IPS-NIHi7 (cell line): ENCODE results near the gene GPC6.
"Not testable (repeated sequence)": the region's sequence is repeated elsewhere in the genome, so short reads cannot be mapped to it uniquely, and the experiment has no call there.

Experiments
- DNase-seq: peaks from one replicate; pipeline ENCODE4 v3.0.0; 2012; ENCODE audit warnings: mixed read lengths; ENCODE audit errors: extremely low spot score

The GPC6 gene

DNA sequence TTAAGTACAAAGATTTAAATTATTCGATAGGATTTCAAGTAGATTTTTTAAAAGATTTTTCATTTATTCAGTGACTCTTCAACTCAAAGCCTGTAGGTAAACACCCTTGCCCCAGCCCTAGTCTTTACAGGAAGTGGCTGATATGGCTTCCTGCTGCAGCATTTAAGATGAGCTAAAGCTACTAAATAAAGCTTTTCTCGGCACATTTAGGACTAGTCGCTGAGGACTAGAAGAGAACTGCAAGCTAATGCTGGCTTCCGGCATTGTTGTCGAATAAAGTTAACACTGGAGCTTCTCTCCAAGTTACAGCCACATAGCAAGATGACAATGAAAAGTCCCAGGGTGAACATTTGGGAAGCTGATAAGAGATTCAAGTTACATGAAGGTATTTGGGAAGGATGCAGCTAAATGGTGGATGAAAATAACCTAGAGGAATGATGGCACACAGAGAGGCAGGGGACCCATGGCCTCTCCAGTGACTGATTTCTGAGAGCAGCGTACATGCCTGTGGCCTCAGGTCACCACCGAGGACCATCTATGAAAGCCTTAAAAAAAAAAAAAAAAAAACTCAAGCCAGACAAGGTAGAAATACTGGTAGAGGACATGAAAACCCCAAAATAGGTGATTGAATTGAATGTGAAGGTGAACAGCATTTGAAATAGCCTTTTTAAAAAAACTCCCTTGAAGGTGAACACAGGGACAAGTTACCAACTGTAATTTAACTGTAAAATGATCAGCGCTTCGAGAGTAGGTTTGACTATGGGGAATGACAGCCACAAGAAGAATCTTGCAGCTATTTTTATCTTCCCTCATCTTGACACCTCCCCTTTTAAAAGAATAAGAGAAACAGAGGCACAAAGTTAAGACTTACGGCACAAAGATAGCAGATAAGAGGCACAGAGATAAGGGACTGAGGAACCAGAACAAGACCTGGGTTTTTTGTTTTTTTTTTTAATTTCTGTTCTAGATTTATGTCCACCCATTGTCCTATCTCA is 1097.5 kb downstream of the GPC6 start:
- no peak for DNase-seq

DNA sequence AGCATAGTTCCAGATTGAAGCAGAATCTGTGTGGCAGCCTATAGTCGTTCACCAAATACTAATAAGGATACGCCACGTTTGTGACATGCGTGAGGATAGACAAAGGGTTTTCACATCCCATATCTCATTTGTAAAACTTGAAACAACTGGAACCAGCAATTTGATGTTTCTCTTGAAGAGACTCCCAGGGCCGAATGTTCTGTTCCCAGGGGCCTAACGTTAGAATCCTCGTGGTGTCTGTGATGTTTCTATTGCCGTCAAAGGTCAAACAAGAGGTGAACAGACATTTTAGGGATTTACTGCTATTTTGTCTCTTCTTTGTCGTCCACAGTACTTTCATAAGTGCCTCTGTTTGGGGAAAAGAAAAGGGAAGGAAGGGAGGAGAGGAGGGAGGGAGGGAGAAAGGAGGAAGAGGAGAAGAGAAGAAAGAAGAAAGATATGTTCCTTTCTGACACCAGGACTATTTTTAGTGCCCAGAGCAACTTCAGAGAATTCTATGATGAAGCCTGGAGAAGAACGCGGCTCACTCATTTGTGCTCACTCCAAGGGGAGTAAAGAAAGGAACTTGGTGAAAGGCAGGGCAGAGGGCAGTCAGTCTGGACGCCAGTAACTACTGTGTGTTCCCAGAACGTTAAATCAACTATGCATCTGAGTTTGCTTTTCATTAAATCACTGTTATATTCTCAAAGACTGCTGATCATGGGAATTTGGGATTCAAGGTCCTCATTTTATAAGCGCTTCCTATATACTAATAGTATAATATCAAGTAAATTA is 1098.3 kb downstream of the GPC6 start:
- DNase-seq, result no peak

DNA sequence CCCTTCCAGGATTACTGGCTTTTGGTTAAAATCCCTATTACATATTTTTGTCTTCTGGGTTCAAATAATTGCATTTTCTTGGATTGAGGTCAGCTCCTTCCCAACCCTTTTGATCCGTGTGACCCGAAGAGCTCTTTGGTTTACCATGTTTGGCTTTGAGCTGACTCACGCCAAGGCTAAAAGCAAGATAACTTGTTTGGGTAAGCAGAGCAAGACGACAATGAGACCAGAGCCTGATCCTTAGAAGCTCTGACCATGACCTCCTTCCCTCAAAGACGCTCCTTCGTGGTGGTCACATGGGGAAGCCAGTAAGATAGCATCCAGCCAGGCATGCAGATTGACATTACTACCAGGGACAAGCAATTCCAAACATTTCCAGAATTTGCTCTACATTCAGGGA is 1099.0 kb downstream of the GPC6 start:
- DNase-seq, result no peak

DNA sequence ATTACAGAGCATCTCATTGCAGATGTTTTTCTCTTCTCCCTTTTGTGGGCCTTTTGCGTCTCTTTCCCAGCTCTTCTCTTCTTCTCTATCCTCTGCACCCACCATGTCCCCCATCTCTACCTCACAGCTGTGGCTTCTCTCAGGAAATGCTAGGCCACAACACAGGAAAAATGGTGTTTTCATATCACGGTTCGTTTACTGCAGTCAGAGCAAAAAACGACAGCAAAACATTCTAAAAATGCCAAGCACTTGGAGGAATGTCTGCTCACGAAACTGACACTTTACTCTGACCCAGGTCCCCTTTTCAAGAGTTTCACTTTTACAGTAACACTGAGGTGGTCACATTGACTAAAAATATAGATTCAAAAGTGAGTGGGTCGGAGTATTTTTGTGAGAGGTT is 1100.7 kb downstream of the GPC6 start:
- no peak for DNase-seq

DNA sequence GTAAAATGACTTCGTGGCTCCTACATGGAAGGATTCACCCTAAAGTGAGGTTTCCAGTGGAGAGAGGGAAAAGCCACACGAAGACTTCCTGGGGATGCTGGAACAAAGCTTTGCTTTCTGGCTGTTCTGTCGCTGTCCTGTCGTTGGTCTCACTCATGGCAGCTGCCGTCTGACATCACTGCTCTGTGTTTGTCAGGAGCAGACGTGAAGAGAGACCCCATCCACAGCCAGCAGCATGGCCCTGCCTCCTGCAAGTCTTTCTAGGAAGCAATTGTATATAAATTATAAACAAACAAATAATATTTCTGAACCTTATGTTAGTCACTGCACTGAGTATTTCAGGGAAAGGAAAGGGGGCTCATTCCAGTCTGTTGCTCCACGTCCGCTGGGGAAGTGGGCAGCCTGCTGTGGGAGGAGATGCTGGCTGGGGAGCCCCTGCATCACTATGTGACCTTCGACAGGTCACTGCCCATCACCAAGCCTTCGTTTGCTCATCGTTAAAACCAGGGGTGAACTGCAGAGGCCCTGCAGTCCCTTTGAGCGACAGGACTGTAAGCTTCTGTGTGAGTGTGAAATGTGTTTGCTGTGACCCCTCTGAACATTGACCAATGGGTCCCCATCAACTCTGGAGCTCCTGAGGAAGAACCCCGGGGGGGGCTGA is 1101.9 kb downstream of the GPC6 start:
- DNase-seq, result no peak

DNA sequence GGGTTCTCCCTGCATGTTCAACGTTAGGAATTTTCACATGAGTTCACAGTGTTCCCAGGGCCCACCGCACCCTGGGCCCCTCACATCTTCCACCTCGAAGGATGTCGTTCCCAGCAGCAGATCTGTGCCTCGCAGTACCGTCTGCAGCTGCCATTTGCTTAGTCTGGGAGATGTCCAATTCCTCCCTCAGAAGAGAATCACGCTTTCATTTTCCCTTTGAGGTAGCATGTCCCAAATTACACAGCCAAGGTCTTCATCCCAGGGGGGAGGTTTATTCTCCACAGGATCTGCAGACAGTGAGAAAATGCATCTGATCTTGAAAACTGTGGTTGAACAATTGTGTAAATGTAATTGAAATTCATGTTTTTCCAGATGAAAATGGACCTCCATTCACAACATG is 1102.7 kb downstream of the GPC6 start:
- DNase-seq, result no peak

DNA sequence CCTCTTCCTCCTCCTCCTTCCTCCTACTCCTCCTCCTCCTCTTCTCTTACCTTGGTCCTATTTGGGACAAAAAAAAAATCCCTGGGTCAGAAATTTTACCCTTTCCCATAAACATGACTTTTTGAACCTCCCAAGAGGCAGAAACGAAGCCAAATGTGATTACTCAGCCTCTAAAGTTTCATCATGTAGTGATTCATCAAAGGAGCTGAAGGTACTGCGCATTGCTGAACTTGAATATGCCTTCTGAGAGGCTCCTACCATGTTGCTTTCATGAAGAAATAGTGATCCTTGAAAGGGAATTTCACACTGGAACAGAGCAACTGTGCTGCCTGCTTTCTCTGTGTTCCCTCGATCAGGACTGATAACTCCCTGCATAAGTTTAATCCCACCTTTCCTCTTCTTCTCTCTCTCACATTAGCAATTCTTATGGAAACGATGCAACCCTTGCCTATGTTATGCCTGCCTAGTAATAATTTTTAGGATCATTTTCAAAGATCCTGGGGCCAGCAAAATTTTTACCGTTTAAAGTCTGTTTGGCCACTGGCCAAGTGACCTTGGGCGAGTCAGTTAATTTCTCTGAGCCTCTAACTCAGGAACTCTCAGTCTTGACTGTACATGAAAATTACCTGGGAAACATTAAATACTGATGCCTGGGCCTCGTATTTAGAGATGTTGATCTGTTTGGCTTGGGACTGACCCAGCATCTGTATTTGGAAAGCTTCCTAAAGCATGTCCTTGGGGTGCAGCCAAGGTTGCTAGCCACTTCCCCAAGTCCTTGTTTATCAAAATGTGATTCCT is 1103.3 kb downstream of the GPC6 start:
- DNase-seq, result no peak

DNA sequence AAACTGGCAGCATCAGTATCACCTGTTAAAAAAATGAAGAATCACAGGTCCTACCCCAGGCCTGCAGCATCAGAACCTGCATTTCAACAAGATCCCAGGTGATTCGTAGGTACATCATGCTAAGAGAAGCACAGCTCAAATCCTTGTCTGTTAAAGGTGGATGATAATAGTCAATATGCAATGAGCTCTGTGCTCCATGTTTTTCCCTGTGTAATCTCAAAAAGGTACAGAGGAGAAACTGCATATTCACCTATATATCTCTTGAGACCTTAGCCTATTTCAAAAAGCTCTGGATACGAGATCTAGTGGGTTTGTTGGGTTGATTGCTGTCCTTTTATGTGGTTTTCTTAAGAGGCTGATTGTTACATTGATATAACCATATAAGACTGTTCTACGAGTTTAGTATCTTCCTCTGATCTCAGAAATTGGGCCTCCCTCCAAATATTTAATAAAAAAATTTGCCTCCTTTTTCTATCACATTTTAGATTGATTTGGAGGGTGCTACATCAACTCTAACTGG is 1104.0 kb downstream of the GPC6 start:
- no peak for DNase-seq

DNA sequence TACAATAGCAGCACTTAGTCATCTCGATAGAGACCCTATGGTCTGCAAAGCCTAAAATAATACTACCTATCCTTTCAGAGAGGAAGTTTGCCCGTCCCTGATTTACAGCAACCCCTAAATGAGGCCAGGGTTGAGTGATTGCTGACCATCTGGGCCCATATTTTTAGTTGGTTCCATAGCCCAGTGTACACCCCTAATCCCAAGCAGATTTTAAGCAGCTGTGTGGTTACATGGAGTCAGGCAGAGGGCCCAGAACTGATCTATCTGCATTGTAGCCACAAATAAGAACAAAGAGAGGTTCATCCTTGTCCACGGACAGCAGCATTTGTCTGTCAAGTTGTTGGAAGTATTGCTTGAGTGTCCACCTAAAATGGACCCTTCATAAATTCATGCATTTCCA is 1104.7 kb downstream of the GPC6 start:
- no peak for DNase-seq

DNA sequence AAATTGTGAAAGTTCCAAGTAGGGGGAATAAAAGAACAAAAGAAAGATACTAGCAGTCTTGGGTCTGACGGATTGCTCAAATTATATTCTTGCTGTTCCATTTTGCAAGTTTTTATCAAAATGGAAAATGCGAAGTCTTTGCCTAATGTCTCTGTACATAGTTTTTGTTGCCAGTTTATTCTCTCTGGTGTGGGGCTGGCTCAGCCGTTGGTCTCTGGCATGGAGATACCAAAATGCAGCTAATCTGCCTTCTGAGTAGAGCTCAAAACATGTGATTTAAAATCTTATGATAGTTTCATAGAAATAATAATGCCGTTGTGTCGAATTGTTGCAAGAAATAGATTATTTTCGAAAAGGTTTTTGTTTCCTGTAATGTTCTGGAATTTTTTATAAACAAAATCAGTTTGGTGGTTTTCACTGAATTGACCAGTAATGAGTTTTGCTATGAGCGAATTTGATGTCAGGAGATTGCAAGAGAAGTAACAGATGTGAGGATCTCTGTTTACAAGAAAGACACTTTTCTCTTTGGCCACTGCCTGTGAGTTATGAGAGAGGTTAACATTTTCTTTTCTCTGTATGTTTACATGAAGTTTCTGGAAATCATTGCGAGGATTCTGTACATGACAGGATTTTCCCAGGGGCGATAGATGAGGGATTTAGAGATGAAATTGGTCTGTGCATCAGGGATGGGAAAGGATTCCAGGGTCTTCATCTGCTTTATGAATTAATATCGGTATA is 1105.9 kb downstream of the GPC6 start:
- DNase-seq, result no peak

DNA sequence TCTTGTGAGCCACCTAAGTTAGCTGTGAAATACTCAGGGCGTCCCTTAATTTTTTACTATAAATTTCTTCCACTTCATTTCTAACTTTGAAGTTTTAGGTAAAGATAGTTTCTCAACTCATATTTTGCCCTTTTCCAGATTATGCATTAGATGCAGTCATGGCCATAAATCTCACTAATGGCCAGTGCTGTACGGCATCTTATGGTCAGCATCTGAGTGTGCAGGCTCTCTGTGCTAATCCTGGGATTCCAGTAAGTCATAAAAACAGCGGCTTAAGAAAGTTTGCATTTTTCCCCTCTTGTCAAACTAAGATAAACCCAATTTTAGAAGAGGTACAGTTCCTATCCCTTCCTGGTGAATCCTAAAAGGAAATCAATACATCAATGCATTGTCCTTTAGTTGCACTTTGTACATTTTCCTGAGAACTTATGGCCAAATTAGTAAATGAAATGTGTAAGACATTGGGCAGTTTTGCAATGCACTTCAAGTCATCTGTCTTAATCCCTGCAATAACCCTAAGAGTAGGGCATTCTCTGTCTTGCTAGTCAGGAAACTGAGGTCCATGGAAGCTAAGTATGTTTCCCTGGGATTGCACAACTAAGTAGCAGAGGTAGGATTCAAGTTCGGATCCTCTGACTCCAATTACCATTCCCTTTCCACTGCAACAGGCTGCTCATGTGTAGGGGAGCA is 1106.7 kb downstream of the GPC6 start:
- DNase-seq, result no peak

DNA sequence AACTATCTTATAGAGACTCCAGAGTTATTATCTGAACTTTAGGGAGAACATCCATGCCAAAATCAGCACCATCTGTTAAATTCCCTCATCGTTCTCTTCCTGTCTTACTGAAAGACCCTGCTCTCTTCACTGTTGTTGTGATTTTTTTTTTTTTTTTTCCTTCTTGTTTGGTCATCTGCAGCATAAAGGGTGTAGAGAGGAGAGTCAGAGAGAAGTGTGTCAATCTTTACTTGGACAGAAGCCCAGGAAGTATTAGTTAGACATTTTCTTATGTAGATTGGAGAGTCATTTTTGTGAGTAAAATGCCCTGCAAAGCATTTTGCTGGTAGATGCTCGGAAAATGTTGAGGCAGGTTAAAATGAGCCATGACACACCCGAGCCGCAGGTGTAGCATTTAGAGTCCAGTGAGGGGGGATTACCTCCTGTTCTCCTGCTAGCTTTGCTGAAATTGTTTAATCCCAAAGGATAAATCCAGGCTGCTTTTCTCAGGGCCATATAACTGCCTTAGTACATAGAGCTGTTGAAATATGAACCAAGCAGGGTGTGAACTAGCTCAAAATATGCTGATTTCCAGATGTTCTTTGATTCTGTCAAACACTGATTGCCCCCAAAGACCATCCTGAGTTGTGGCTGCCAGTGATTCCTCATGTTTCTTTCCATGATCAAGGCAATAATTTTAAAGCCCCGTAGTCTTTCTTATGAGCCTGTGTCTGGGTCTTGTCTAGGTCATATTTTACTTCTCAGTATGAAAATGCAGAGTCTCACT is 1109.3 kb downstream of the GPC6 start:
- no peak for DNase-seq

DNA sequence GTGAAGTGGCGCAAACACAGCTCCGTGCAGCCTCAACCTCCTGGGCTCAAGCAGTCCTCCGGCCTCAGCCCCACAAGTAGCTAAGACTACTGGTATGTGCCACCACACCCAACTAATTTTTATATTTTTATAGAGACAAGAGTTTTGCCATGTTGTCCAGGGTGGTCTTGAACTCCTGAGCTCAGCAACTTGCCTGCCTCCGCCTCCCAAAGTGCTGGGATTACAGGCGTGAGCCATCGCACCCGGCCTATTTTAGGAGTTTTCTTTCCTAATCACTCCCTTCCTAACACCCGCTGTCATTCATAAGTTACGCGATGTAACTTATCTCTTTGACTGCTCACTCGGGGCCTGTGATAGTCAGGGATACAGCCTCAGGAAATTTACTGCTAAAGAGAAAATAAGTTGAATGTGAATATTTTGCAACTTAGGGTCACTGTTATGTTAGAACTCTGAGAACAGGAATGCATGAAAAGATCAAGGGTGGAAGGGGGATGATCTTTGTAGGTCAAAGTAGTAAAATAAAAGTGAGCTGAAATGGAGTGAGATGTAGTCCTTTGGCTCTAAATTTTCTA is 1112.6 kb downstream of the GPC6 start:
- no peak for DNase-seq

DNA sequence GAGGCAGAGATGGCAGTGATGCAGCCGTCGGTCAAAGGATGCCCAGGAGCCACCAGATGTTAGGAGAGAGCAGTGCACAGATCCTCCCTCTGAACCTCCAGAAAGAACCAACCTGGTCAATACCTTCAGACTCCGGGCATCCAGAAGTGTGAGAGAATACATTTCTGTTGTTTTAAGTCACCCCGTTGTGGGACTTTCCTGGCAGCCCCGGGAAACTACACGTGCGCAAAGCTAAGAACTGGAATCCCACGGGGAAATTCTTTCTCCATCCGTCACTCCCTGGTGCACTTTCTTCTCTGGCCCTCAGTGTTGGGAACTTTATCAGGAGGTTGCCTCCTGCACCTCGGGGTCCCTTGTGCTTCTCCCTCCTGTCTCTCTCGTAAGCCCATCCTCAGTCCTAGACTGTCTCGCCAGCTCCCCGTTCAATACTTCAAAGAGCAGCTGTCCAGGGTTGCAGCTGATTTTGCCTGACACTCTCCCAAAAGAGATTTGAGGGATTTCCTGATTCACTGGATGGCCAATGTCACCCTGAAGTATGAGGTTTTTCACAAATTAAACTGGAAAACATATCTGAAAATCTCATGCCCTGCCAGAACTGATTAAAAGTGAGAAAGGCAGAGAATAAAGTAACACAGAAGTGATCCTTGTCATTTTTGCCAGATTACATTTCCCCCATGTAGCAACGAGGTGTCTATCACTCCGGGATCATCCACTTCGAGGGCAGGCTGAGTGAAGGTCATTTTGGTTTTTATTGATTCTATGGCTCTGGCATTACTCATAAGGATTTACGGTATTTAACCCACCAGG is 1116.0 kb downstream of the GPC6 start:
- DNase-seq, result no peak

DNA sequence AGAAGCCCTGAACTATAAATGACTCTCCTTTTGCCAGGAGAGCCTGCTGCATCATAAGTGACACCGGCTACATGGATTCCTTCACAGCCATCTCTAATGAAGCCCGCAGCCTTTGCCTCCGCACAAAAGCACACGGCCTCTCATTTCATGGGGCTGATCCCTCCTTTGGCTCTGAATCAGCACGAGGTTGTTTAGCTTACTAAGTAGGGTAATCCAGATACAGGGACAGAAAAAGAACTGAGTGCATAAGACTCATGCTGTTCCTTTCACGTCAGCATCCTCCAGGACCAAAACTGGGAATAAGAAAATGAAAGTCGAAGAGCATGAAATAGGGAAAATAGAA is 1116.6 kb downstream of the GPC6 start:
- no peak for DNase-seq

DNA sequence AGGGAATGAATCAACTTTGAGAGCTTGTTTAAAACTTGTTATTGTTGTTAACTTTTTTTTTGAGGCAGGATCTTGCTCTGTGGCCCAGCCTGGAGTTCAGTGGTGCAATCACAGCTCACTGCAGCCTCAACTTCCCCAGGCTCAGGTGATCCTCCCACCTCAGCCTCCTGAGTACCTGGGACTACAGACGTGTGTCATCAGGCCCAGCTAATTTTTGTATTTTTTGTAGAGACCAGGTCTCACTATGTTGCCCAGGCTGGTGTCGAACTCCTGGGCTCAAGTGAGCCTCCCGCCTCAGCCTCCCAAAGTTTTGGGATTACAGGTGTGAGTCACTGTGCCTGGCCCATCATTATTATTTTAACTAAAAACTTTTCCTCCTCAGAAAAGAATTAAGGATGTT is 1117.1 kb downstream of the GPC6 start:
- not testable (repeated sequence) for DNase-seq

DNA sequence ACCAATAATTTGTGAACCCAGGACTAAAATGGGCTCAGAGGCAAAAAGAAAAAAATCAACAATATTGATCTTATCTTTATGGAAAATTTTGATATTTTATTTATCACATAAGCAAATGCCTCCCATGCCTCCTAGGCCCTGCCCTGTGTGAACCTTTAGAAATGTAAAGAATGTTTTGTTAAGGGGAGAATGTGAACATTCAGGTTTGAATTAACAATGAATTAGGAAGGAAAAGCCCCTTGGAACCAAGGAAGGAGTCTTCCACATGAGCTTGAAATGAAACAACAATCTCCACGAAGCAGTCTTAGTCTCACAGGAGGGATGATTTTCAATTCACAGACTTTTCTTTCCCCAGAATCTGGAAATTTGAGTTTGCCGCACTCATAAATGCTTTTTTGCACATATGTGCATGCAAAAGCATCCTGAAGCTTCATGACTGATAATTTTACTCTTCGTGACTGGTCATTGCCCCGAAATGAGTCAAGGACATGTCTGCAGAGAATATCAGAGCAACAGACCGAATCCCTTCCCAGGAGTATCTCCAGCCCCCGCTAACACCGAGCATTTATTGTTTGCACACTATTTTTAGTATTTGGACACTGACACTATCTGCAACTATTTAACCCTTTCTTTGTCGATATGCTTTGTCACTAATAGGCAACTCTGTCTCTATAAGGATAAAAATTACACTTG is 1117.7 kb downstream of the GPC6 start:
- DNase-seq, result no peak
